Ectodermal cell (in vitro differentiated cells): ENCODE results near the gene FAM20A.

Source experiments
- H3K27ac ChIP-seq: 2 replicates; pipeline ENCODE4 v1.7.0; 2013; ENCODE audit warnings: mild to moderate bottlenecking, low read depth, low read length; ENCODE audit not compliant: insufficient read depth, poor library complexity, severe bottlenecking
- H3K27me3 ChIP-seq: 2 replicates; pipeline ENCODE4 v1.7.0; 2013; ENCODE audit warnings: mild to moderate bottlenecking, low read length; ENCODE audit not compliant: insufficient read depth, control insufficient read depth, poor library complexity, severe bottlenecking
- H3K36me3 ChIP-seq: one replicate; pipeline ENCODE4 v1.7.0; 2013; ENCODE audit warnings: low read length; ENCODE audit not compliant: control insufficient read depth, insufficient read depth
- H3K4me1 ChIP-seq: one replicate; pipeline ENCODE4 v1.7.0; 2013; ENCODE audit warnings: low read length; ENCODE audit not compliant: control insufficient read depth, insufficient read depth
- H3K4me3 ChIP-seq: 2 replicates; pipeline ENCODE4 v1.7.0; 2013; ENCODE audit warnings: low read depth, low read length, control low read depth; ENCODE audit not compliant: insufficient read depth
- H3K9me3 ChIP-seq: 2 replicates; pipeline ENCODE4 v1.7.0; 2013; ENCODE audit warnings: mild to moderate bottlenecking, low read length, moderate library complexity; ENCODE audit not compliant: control insufficient read depth
- WGBS, 2 experiments: methylation state at CpG; one replicate each; pipeline ENCODE4 v1.1.7; 2013; ENCODE audit warnings: missing lambda C conversion rate in 2 of 2; 5-methylcytosine and 5-hydroxymethylcytosine counted together

The FAM20A gene

DNA sequence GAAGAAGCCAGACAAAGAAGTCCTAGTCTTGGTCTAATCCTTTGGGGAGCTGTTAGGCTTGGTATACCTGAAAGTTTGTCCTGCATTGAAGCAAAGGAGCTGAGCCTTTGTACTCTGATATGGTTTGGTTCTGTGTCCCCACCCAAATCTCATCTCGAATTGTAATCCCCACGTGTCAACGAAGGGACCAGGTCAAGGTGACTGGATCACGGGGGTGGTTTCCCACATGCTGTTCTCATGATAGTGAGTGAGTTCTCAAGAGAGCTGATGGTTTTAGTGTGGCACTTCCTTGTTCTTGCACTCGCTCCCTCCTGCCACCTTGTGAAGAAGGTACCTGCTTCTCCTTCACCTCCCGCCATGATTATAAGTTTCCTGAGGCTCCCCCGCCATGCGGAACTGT lies 33.6 kb downstream of the FAM20A start:
- no peaks in the 10 kb centered on the region for H3K9me3 ChIP-seq
- 94 to 98% methylated on average over 8 of the region's 8 CpGs for WGBS, 2 experiments
- H3K4me1 ChIP-seq = no peaks in the 10 kb centered on the region
- H3K27me3 ChIP-seq = no peaks in the 10 kb centered on the region
- H3K27ac ChIP-seq = no peak overlapping the region
- no peaks in the 10 kb centered on the region for H3K36me3 ChIP-seq
- no peak overlapping the region for H3K4me3 ChIP-seq

DNA sequence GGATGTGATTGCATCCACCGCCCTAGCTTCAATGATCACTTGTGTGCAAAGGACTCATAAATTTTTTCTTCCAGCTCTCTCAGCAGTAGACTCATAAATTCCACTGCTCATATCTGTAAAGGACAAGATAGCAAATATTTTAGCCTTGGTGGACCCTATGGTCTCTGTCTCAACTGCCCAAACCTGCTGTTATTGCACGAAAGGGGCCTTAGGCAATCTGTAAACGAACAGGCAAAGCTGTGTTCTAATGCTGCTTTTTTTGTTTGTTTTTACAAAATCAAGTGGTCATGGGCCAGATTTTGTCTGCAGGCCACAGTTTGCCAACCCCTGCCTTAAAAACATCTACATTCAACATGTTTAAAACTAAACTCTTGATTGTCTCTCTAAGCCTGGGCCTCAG lies 34.1 kb downstream of the FAM20A start:
- Histone ChIP-seq H3K27ac (no peak overlapping the region), H3K27me3 (no peaks in the 10 kb centered on the region), H3K4me1 (no peaks in the 10 kb centered on the region), H3K4me3 (no peak overlapping the region), H3K9me3 (no peaks in the 10 kb centered on the region), H3K36me3 (no peaks in the 10 kb centered on the region)
- WGBS, 2 experiments = 94 to 96% methylated on average over 3 of the region's 3 CpGs

DNA sequence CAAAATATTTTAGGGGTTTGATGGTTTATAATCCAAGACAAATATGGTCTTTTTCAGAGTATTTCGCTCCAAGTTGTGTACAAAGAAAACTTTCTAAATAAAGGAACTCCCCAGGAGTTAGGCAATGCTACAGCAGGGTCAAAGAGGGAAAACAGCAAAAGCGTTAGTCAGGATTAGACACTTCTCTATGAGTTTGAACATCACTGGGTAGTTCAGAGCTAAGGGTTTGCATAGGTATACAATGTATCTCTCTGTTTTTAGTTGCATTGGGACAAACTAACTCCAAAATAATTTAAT lies 34.8 kb downstream of the FAM20A start:
- Histone ChIP-seq H3K27me3 (no peaks in the 10 kb centered on the region), H3K4me1 (no peaks in the 10 kb centered on the region), H3K27ac (no peak overlapping the region), H3K9me3 (no peaks in the 10 kb centered on the region), H3K36me3 (no peaks in the 10 kb centered on the region), H3K4me3 (no peak overlapping the region)
- WGBS, 2 experiments = 92 to 93% methylated on average over 2 of the region's 2 CpGs

DNA sequence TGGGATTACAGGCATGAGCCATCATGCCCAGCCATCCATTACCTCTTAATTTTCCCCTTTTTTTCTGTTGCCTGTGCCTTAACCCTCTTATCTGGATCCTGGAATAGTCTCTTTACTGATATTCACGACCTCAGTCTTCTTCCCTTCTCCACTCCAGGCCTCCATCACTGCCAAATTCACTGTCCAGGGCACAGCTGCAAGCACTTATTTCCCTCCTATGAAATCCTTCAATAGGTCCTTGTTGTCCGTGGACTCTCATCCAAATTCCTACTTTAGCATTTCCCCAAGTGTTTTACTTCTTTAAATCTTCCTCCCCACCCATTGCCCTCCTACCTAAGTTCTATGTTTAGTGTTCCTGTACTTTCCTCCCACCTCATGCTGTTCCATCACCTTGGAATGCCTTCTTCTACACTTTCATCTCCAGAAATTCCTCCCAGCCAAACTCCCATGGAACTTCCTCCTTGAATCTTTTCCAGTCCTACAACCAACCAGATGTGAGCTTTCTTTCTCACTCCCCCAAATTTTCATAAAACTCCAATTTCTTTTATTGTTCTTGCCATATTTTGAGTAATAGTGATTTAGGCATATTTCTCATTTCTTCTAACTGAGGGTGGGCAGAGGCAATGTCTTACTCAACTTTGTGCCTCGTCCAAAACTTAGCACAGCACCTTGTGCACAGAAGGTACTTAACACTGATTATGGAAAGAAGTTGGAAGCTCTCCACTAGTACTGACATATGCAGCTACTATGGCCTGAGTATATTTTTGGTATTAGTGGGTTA lies 35.3 kb downstream of the FAM20A start:
- WGBS, 2 experiments = 91 to 95% methylated on average over 3 of the region's 3 CpGs
- Histone ChIP-seq H3K4me1 (no peaks in the 10 kb centered on the region), H3K27ac (no peak overlapping the region), H3K9me3 (no peaks in the 10 kb centered on the region), H3K4me3 (no peak overlapping the region), H3K36me3 (no peaks in the 10 kb centered on the region), H3K27me3 (no peaks in the 10 kb centered on the region)

DNA sequence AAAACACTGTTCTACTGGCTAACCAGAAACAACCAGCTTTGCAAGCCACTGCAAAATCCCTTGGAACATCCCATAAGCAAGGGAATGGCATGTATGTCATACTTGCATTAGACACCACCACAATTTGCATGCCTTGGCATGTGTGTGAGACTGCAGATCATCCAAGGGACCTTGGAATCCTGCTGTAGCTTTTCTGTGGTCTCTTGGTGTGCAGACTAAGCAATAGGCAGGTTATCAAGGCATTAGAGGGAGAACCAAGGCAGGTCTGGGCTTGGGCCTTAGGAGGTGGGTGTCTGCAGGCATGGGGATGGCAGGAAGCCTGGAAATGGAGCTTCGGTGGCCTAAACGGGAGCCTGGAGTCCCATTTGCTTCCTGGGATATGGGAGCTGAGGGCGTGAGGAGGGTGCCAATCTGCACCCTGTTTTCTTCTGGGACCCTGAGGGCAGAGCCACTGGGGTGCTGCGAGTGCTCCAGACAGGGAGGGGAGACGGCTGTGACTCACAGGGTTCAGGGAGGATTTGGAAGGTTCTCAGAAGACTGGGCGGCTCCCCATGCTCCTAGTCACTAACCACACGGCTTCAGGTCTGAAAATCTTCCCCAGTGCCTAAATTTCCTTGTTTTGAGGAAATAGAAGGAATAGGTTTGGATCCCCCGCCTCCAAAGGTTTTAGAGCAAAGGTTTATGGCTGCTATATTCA lies 36.6 kb downstream of the FAM20A start:
- no peaks in the 10 kb centered on the region for H3K9me3 ChIP-seq
- WGBS, 2 experiments = 95% methylated on average over 8 of the region's 8 CpGs
- no peaks in the 10 kb centered on the region for H3K27me3 ChIP-seq
- H3K4me3 ChIP-seq = no peak overlapping the region
- H3K27ac ChIP-seq = no peak overlapping the region
- H3K4me1 ChIP-seq = no peaks in the 10 kb centered on the region
- H3K36me3 ChIP-seq = no peaks in the 10 kb centered on the region

DNA sequence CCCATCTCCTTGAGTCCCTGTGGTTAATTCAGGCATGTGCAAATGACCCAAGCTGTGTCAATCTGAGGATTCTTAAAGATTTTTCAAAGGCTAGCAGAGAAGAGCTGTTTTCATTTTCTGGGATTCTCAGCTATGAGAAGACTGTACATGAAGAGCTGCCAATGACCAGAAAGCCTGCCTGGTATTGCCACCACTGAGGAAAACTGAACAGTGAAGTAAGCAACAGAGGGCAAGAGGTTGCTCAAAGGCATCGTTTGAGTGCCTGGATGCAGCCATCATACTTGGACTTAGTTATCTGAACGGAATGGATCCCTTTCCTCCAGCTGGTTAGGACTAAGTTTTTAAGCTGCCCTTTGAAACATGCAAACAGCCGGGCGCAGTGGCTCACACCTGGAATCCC lies 38.4 kb downstream of the FAM20A start:
- no peaks in the 10 kb centered on the region for H3K9me3 ChIP-seq
- H3K27me3 ChIP-seq = no peaks in the 10 kb centered on the region
- peaks cover 3% of the 10 kb centered on the region for H3K4me1 ChIP-seq
- H3K27ac ChIP-seq = no peak overlapping the region
- no peak overlapping the region for H3K4me3 ChIP-seq
- no peaks in the 10 kb centered on the region for H3K36me3 ChIP-seq
- 93 to 94% methylated on average over 4 of the region's 4 CpGs for WGBS, 2 experiments

DNA sequence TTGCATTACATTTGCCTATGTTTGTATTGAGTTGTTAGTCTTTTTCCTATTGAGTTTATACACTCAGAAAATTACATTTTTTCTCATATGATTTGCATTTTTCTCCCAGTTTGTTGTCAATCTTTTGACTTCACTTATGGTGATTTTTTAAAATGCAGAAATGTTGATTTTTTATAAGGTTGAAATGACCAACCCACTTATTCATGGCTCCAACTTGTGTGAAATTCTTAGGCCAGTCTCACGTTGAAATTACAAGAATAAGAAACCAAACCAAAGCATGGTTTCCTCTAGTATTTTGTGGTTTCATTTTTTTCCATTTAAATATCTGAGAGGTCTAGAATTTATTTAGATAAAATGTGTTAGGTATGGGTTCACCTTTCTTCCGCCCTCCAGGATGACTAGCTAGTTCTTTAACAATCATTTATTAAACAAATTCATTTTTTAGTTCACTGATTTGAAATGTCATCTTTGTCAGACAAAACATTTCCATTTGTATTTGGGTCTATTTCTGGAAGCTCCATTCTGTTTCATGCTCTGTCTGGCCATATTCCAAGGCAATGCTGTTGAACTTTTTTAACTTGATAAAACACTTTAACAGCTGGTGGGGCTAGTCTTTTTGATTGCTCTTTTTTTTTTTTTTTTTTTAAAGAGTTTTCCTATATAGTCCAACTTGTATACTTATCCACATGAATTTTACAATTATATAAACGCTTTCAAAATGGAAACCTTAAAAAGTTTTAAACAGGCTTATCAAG lies 40.0 kb downstream of the FAM20A start:
- H3K9me3 ChIP-seq = no peaks in the 10 kb centered on the region
- no peaks in the 10 kb centered on the region for H3K36me3 ChIP-seq
- peaks cover 3% of the 10 kb centered on the region for H3K4me1 ChIP-seq
- H3K4me3 ChIP-seq = no peak overlapping the region
- WGBS, 2 experiments = 83 to 95% methylated on average over 1 to 2 of the region's 3 CpGs
- no peaks in the 10 kb centered on the region for H3K27me3 ChIP-seq
- H3K27ac ChIP-seq = no peak overlapping the region

DNA sequence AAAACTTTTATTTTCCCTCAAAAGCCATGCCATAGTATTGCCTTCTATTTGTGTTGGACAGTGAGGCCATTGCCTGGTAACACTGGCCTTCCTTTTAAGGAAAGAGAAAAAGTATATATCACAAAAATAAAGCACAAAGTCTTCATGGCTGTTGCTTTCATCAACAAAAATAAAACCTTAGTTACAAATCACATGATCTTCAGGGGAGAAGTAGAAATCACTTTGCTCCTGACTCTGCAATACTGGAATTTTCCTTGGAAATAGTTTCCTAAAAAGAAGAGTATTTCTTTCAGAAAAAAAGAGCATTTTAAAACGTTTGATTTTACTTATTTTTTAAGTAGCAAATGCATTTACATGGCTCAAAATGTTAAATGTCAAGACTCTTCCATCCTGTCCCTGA lies 41.9 kb downstream of the FAM20A start:
- Histone ChIP-seq H3K27me3 (no peaks in the 10 kb centered on the region), H3K9me3 (no peaks in the 10 kb centered on the region), H3K27ac (no peak overlapping the region), H3K36me3 (no peaks in the 10 kb centered on the region), H3K4me1 (peaks cover 3% of the 10 kb centered on the region), H3K4me3 (no peak overlapping the region)
- 50 to 100% methylated on average over 1 of the region's 1 CpG for WGBS, 2 experiments

DNA sequence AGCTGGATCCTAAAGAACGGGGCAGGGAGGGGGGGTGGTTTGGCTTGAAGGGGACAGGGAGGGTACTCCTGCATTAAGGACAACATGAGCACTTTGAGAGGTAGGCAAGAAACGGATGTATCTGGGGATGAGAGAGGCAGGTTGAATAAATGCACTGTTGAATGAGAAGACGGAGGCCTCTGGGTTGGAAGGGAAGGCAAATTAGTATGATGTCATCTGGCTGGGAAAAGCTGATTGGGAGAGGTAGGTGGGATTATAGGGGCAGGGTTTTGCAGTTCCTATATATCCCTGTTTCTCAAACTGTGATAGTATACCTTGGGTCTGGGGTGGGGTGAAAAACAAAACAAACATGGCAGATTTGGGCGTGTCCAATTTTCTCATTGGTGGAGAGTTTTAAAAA lies 44.6 kb downstream of the FAM20A start:
- H3K4me1 ChIP-seq = peaks cover 3% of the 10 kb centered on the region
- no peak overlapping the region for H3K27ac ChIP-seq
- 93 to 97% methylated on average over 4 of the region's 4 CpGs for WGBS, 2 experiments
- H3K27me3 ChIP-seq = no peaks in the 10 kb centered on the region
- no peak overlapping the region for H3K4me3 ChIP-seq
- no peaks in the 10 kb centered on the region for H3K9me3 ChIP-seq
- H3K36me3 ChIP-seq = no peaks in the 10 kb centered on the region

DNA sequence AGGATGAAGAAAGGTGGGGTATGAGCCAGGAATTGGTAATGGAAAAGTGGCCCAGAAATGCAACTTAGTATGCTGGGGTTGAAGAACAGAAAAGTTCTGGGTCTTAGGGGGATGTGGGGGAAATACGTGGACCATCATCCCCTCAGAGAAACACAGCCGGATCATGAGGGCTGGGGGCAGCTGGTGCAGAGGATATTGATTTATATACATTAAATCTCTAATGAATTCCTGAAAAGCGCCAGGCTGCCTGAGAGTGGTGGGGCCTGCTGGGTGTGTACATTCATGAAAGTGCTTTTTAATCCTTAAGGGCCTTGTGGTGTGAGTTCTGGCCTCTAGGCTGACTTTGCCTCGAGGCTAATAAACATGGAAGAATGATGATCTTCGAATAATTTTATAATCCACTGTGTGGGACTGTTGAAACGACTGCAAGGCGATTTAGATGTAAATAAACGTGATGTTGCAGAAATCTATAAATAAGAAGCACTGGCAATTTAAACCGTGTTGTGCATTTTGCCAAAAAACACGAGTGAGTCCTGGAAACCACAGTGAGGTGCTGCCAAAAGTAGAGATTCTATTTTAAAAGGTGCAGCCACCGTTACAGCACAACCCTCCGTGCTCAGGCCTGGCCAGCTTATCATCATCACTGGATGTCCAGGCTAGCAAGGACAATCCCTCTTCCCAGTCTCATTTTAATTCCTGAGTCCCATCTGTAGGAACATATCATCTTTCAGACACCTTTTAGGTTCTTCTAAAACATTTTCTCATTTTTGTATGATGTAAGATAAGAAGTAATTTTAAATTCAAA lies 56.9 kb downstream of the FAM20A start:
- Histone ChIP-seq H3K9me3 (no peaks in the 10 kb centered on the region), H3K4me1 (no peaks in the 10 kb centered on the region), H3K4me3 (no peak overlapping the region), H3K27ac (no peak overlapping the region), H3K27me3 (no peaks in the 10 kb centered on the region), H3K36me3 (no peaks in the 10 kb centered on the region)
- 93 to 94% methylated on average over 11 to 12 of the region's 12 CpGs for WGBS, 2 experiments
